Pulmonary artery endothelial cell (primary cell): ENCODE data around the gene REST. TPM values are rescaled to one million over a fixed set of nuclear protein-coding genes. Genes with fewer than 3 reads are reported as not detected.

Source experiments
- DNase-seq: peaks from one replicate; pipeline ENCODE4 v3.0.0-alpha.2; 2011; ENCODE audit warnings: low read depth, low spot score
- total RNA-seq: library from RNA; depleted of rRNA; stranded (reverse); fragments of >200 nt; gene quantifications from 2 replicates; pipeline ENCODE4 v1.2.3, GENCODE V29; 2014

Gene REST
- total RNA-seq, 1 donor from 2014 or later: 34.0 TPM

- no peak for DNase-seq
These were observed 68.7 kb downstream of the REST start for GRCh38 chr4:56976283-56976836.

- no peak for DNase-seq
These were observed 69.2 kb downstream of the REST start for GRCh38 chr4:56976837-56977320.

- DNase-seq: peak; percentile 95
These were observed 69.8 kb downstream of the REST start, which contains the start of gene NOA1 for GRCh38 chr4:56977321-56978012. Gene NOA1, minus strand, starts transcription at chr4:56977606. Its CDS starts 21 bp downstream, at chr4:56977585.

- peak; percentile 75 for DNase-seq
These were observed 71.1 kb downstream of the REST start, which contains the start of gene POLR2B for GRCh38 chr4:56978750-56979303. Gene POLR2B, plus strand, starts transcription at chr4:56978896. Its CDS starts 90 bp downstream, at chr4:56978986.

GRCh38 chr4:56979421-56980072 is 71.8 kb downstream of the REST start:
- no peak for DNase-seq

- DNase-seq: peak; percentile 80
These were observed 74.1 kb downstream of the REST start for GRCh38 chr4:56981795-56982201.

- no peak for DNase-seq
These were observed 78.5 kb downstream of the REST start for GRCh38 chr4:56986192-56986591.

GRCh38 chr4:56986952-56987351 is 79.3 kb downstream of the REST start:
- no peak for DNase-seq

- no peak for DNase-seq
These were observed 82.6 kb downstream of the REST start for GRCh38 chr4:56990109-56990905.

GRCh38 chr4:56995525-56995924 is 87.8 kb downstream of the REST start:
- DNase-seq: peak; percentile 93

GRCh38 chr4:56999751-57000150 is 92.1 kb downstream of the REST start:
- DNase-seq: no peak

- no peak for DNase-seq
These were observed 105.9 kb downstream of the REST start for GRCh38 chr4:57013543-57014120.

Other genes with a start within 250 kb of the REST start
- gene HOPX, start 226.6 kb upstream of the REST start, total RNA-seq: 0.21 and 28.1 TPM in 2 replicates
- not detected in 2 replicates for gene SPINK2, start 86.2 kb upstream of the REST start, total RNA-seq
- gene NOA1, start 69.7 kb downstream of the REST start, total RNA-seq: 15.5 and 25.2 TPM in 2 replicates
- 166 and 177 TPM in 2 replicates for gene POLR2B, start 71.0 kb downstream of the REST start, total RNA-seq
- 322 and 445 TPM in 2 replicates for gene IGFBP7, start 202.5 kb downstream of the REST start, total RNA-seq